ENCODE results near the gene FAM229B. TPM values are rescaled to one million over a fixed set of nuclear protein-coding genes. Genes with fewer than 3 reads are reported as not detected.

FAM229B gene
- total and polyA plus RNA-seq, 4 donors: 44.2 to 102 (median 86.8) TPM

GRCh38 chr6:112118034-112118433 lies 30.6 kb downstream of the FAM229B start:
- H3K36me3 ChIP-seq (ENCODE audit: control insufficient read depth, insufficient read depth, low read length): no peaks in the 10 kb centered on the region
- H3K9me3 ChIP-seq (ENCODE audit: control insufficient read depth, insufficient read depth, low read length): no peaks in the 10 kb centered on the region
- H3K27ac ChIP-seq (ENCODE audit: low read depth, low read length): no peak overlapping the region

DNA sequence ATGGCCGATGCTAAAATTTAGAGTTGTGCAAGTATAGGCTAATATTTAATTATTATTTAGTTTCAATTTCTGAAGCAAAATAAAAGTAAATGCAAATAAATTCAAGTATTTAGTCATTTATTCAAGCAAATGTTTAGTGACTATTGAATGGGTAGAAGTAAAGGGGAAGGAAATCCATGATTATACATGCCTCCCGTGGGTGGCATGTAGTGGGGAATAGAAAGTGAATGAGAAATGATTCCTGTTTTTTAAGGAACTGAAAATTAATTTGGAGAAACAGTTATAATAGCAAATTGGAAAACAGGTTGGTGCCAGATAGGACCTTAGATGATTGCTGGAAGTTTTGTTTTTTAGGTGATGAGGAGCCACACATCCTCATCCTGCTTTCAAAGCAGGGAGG lies 35.4 kb downstream of the FAM229B start:
- no peaks in the 10 kb centered on the region for H3K36me3 ChIP-seq (ENCODE audit: control insufficient read depth, insufficient read depth, low read length)
- H3K27ac ChIP-seq (ENCODE audit: low read depth, low read length): no peak overlapping the region
- H3K9me3 ChIP-seq (ENCODE audit: control insufficient read depth, insufficient read depth, low read length): no peaks in the 10 kb centered on the region
- H3K4me1 ChIP-seq (ENCODE audit: control insufficient read depth, insufficient read depth, low read length): no peaks in the 10 kb centered on the region
- no peaks in the 10 kb centered on the region for H3K27me3 ChIP-seq (ENCODE audit: control insufficient read depth, insufficient read depth, low read length)
- DNase-seq (ENCODE audit: low read depth in 4 of 6, low spot score in 6 of 6): no peak
- H3K4me3 ChIP-seq (ENCODE audit: low read depth, low read length): no peak overlapping the region
- WGBS (ENCODE audit: insufficient coverage): 77% methylated on average over 1 of the region's 2 CpGs

More at GRCh38 chr6:112118034-112118433, 30.6 kb downstream of the FAM229B start:
- no peak for DNase-seq (ENCODE audit: low read depth in 4 of 6, low spot score in 6 of 6)
- H3K4me3 ChIP-seq (ENCODE audit: low read depth, low read length): no peak overlapping the region
- H3K27me3 ChIP-seq (ENCODE audit: control insufficient read depth, insufficient read depth, low read length): no peaks in the 10 kb centered on the region
- H3K4me1 ChIP-seq (ENCODE audit: control insufficient read depth, insufficient read depth, low read length): no peaks in the 10 kb centered on the region

GRCh38 chr6:112123982-112124381 lies 36.6 kb downstream of the FAM229B start:
- no CpG with 5 or more reads among the region's 1 CpG for whole genome bisulfite sequencing (ENCODE audit: insufficient coverage)
- no peak for DNase-seq (ENCODE audit: low read depth in 4 of 6, low spot score in 6 of 6)
- Histone ChIP-seq H3K4me3 (ENCODE audit: low read depth, low read length) (no peak overlapping the region), H3K9me3 (ENCODE audit: control insufficient read depth, insufficient read depth, low read length) (no peaks in the 10 kb centered on the region), H3K4me1 (ENCODE audit: control insufficient read depth, insufficient read depth, low read length) (no peaks in the 10 kb centered on the region), H3K27me3 (ENCODE audit: control insufficient read depth, insufficient read depth, low read length) (no peaks in the 10 kb centered on the region), H3K27ac (ENCODE audit: low read depth, low read length) (no peak overlapping the region), H3K36me3 (ENCODE audit: control insufficient read depth, insufficient read depth, low read length) (no peaks in the 10 kb centered on the region)

GRCh38 chr6:112128208-112128607 lies 40.8 kb downstream of the FAM229B start:
- Histone ChIP-seq H3K4me1 (ENCODE audit: control insufficient read depth, insufficient read depth, low read length) (no peaks in the 10 kb centered on the region), H3K36me3 (ENCODE audit: control insufficient read depth, insufficient read depth, low read length) (no peaks in the 10 kb centered on the region), H3K9me3 (ENCODE audit: control insufficient read depth, insufficient read depth, low read length) (no peaks in the 10 kb centered on the region), H3K4me3 (ENCODE audit: low read depth, low read length) (no peak overlapping the region), H3K27me3 (ENCODE audit: control insufficient read depth, insufficient read depth, low read length) (no peaks in the 10 kb centered on the region), H3K27ac (ENCODE audit: low read depth, low read length) (no peak overlapping the region)
- 89% methylated on average over 5 of the region's 5 CpGs for WGBS (ENCODE audit: insufficient coverage)
- no peak for DNase-seq (ENCODE audit: low read depth in 4 of 6, low spot score in 6 of 6)

DNA sequence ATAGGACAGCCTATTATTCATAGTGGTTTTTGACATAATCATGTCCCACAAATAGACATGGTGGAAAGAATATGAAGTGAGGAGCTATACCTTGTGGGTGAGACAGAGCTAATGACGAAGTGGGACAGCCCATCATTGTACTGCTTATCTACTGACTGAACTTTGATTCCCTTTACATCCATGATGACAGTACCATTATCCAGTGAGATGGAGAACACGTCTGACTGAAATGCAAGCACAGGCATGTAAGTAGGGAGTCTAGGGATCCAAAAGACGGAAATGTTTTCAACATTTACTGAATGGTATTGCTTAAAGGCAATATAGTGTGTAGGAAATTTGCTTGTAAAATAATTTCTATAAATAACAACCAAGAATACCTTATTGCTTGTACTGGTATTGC lies 43.5 kb downstream of the FAM229B start:
- Histone ChIP-seq H3K27ac (ENCODE audit: low read depth, low read length) (no peak overlapping the region), H3K36me3 (ENCODE audit: control insufficient read depth, insufficient read depth, low read length) (no peaks in the 10 kb centered on the region)
- WGBS (ENCODE audit: insufficient coverage): no CpG with 5 or more reads among the region's 3 CpGs

DNA sequence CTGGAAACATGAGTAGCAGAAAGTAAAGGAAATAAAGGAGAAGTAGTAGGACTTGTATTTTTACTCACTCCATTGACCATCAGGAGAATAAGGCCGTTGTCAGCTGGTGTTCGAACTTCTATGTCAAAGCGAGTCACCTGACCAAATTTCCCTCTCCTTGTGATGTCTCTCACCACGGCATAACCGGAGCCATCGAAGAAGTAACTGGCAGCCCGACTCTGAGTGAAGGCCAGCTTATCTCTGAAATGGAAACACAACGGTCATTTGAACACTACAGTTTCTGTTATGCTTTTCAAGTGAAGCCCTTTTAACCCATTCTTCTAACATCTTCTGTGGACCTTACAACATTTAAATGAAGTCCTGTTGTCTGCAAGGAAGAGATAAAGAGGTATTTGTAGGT lies 51.7 kb downstream of the FAM229B start:
- Histone ChIP-seq H3K27me3 (ENCODE audit: control insufficient read depth, insufficient read depth, low read length) (no peaks in the 10 kb centered on the region), H3K4me1 (ENCODE audit: control insufficient read depth, insufficient read depth, low read length) (no peaks in the 10 kb centered on the region), H3K9me3 (ENCODE audit: control insufficient read depth, insufficient read depth, low read length) (no peaks in the 10 kb centered on the region), H3K4me3 (ENCODE audit: low read depth, low read length) (no peak overlapping the region), H3K36me3 (ENCODE audit: control insufficient read depth, insufficient read depth, low read length) (peaks cover 3% of the 10 kb centered on the region), H3K27ac (ENCODE audit: low read depth, low read length) (no peak overlapping the region)
- WGBS (ENCODE audit: insufficient coverage): no CpG with 5 or more reads among the region's 8 CpGs
- no peak for DNase-seq (ENCODE audit: low read depth in 4 of 6, low spot score in 6 of 6)

More for the DNA sequence above, 43.5 kb downstream of the FAM229B start:
- Histone ChIP-seq H3K4me3 (ENCODE audit: low read depth, low read length) (no peak overlapping the region), H3K9me3 (ENCODE audit: control insufficient read depth, insufficient read depth, low read length) (no peaks in the 10 kb centered on the region), H3K27me3 (ENCODE audit: control insufficient read depth, insufficient read depth, low read length) (no peaks in the 10 kb centered on the region), H3K4me1 (ENCODE audit: control insufficient read depth, insufficient read depth, low read length) (no peaks in the 10 kb centered on the region)
- DNase-seq (ENCODE audit: low read depth in 4 of 6, low spot score in 6 of 6): no peak

- H3K36me3 ChIP-seq (ENCODE audit: control insufficient read depth, insufficient read depth, low read length): peaks cover 11% of the 10 kb centered on the region
- H3K4me1 ChIP-seq (ENCODE audit: control insufficient read depth, insufficient read depth, low read length): peaks cover 3% of the 10 kb centered on the region
- DNase-seq (ENCODE audit: low read depth in 4 of 6, low spot score in 6 of 6): no peak
- no peak overlapping the region for H3K27ac ChIP-seq (ENCODE audit: low read depth, low read length)
- no peak overlapping the region for H3K4me3 ChIP-seq (ENCODE audit: low read depth, low read length)
- H3K27me3 ChIP-seq (ENCODE audit: control insufficient read depth, insufficient read depth, low read length): no peaks in the 10 kb centered on the region
- H3K9me3 ChIP-seq (ENCODE audit: control insufficient read depth, insufficient read depth, low read length): no peaks in the 10 kb centered on the region
- no CpG with 5 or more reads among the region's 2 CpGs for WGBS (ENCODE audit: insufficient coverage)
These were observed 54.3 kb downstream of the FAM229B start for GRCh38 chr6:112141707-112142106.

DNA sequence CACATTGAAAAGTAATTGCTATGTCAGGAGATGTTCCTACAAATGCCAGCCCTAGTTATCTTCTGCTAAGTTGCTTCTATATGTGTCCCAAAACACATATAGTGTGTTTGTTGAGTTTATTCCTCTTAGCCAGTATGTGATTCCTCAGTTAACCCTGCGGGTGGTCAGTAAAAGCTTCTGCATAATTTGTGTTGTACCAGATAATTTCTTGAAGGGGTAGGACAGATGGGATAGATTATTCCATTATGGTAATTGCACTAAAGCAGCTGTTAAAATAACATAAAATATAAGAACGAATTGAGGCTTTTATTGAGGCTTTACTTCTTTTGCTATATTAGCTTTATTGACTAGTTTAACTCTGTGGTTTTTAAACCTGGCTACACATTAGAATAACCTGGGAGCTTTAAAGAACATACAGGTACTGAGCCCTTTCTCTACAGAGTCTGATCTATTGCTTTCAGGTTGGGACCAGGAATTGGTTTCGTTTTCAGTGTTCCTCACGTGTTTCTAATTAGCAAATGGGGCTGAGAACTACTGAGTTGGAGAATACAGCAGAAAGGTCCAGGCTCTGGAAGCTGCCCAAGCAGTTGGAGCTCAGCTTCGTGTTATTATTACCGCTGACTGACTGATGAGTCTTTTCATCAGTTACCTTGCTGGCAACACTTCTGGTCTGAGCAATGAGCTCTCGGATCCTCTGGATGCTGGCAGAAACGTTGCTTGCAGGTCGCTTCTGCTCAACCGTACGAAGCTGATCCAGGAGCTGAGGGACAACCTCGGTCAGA lies 56.9 kb downstream of the FAM229B start:
- Histone ChIP-seq H3K4me1 (ENCODE audit: control insufficient read depth, insufficient read depth, low read length) (peaks cover 3% of the 10 kb centered on the region), H3K9me3 (ENCODE audit: control insufficient read depth, insufficient read depth, low read length) (no peaks in the 10 kb centered on the region), H3K4me3 (ENCODE audit: low read depth, low read length) (no peak overlapping the region), H3K36me3 (ENCODE audit: control insufficient read depth, insufficient read depth, low read length) (peaks cover 11% of the 10 kb centered on the region), H3K27me3 (ENCODE audit: control insufficient read depth, insufficient read depth, low read length) (no peaks in the 10 kb centered on the region), H3K27ac (ENCODE audit: low read depth, low read length) (no peak overlapping the region)
- 54% methylated on average over 8 of the region's 12 CpGs for WGBS (ENCODE audit: insufficient coverage)
- DNase-seq (ENCODE audit: low read depth in 4 of 6, low spot score in 6 of 6): peak in 2 of 6 donors; percentile 18 to 81

- H3K4me3 ChIP-seq (ENCODE audit: low read depth, low read length): no peak overlapping the region
- peaks cover 3% of the 10 kb centered on the region for H3K4me1 ChIP-seq (ENCODE audit: control insufficient read depth, insufficient read depth, low read length)
- no peak for DNase-seq (ENCODE audit: low read depth in 4 of 6, low spot score in 6 of 6)
- H3K9me3 ChIP-seq (ENCODE audit: control insufficient read depth, insufficient read depth, low read length): no peaks in the 10 kb centered on the region
- no peak overlapping the region for H3K27ac ChIP-seq (ENCODE audit: low read depth, low read length)
- peaks cover 11% of the 10 kb centered on the region for H3K36me3 ChIP-seq (ENCODE audit: control insufficient read depth, insufficient read depth, low read length)
- no peaks in the 10 kb centered on the region for H3K27me3 ChIP-seq (ENCODE audit: control insufficient read depth, insufficient read depth, low read length)
- 79% methylated on average over 8 of the region's 10 CpGs for WGBS (ENCODE audit: insufficient coverage)
These were observed 57.7 kb downstream of the FAM229B start for GRCh38 chr6:112145080-112145573.

DNA sequence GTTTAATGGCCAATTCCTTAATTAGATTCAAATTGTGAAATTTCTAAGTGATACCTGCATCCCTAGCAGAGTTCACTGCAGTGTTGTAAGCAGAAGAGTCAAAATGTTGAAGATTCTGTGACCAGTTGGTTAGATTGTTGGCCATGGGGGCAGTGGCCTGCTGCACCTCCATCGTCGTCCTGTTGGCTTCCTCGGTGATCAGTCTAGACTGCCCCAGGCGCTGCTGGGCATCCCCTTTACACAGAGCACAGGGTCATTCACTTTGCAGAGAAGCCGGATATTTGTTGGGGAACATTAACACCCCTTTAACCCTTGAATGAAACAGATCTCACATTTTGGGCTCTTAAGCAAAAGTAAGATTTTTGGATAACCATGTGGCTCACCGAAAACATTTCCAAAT lies 60.7 kb downstream of the FAM229B start:
- no peaks in the 10 kb centered on the region for H3K27me3 ChIP-seq (ENCODE audit: control insufficient read depth, insufficient read depth, low read length)
- H3K9me3 ChIP-seq (ENCODE audit: control insufficient read depth, insufficient read depth, low read length): no peaks in the 10 kb centered on the region
- no peak overlapping the region for H3K4me3 ChIP-seq (ENCODE audit: low read depth, low read length)
- H3K4me1 ChIP-seq (ENCODE audit: control insufficient read depth, insufficient read depth, low read length): peaks cover 3% of the 10 kb centered on the region
- H3K36me3 ChIP-seq (ENCODE audit: control insufficient read depth, insufficient read depth, low read length): peaks cover 7% of the 10 kb centered on the region
- no peak overlapping the region for H3K27ac ChIP-seq (ENCODE audit: low read depth, low read length)
- 96% methylated on average over 4 of the region's 6 CpGs for WGBS (ENCODE audit: insufficient coverage)
- DNase-seq (ENCODE audit: low read depth in 4 of 6, low spot score in 6 of 6): no peak
